IMR-90 (cell line): Measurements from ENCODE around the gene SGK1.

Source experiments
- CEBPB ChIP-seq: IDR thresholded peaks from 2 replicates; pipeline ENCODE4 v1.6.1; 2012; ENCODE audit warnings: low read depth, low read length, improper control_type of control experiment
- CHD1 ChIP-seq: IDR thresholded peaks from 2 replicates; pipeline ENCODE4 v1.6.1; 2012; ENCODE audit warnings: low read depth, low read length, improper control_type of control experiment
- FOS ChIP-seq: fragments of 150-350 bp; IDR thresholded peaks from 2 replicates; pipeline ENCODE4 v1.6.1; 2016; ENCODE audit warnings: low read depth, low read length
- MAFK ChIP-seq: IDR thresholded peaks from 2 replicates; pipeline ENCODE4 v1.6.1; 2012; ENCODE audit warnings: low read depth, low read length, improper control_type of control experiment
- MXI1 ChIP-seq: IDR thresholded peaks from 2 replicates; pipeline ENCODE4 v1.6.1; 2012; ENCODE audit warnings: low read depth, mild to moderate bottlenecking, low read length, moderate library complexity, borderline replicate concordance
- NFE2L2 ChIP-seq: fragments of 150-350 bp; IDR thresholded peaks from 2 replicates; pipeline ENCODE4 v1.6.1; 2016; ENCODE audit warnings: low read depth, mild to moderate bottlenecking, low read length
- POLR2A ChIP-seq: IDR thresholded peaks from 2 replicates; pipeline ENCODE4 v1.6.1; 2012; ENCODE audit warnings: mild to moderate bottlenecking, low read depth, low read length
- RAD21 ChIP-seq: IDR thresholded peaks from 2 replicates; pipeline ENCODE4 v1.6.1; 2012; ENCODE audit warnings: low read length, improper control_type of control experiment
- RCOR1 ChIP-seq: IDR thresholded peaks from 2 replicates; pipeline ENCODE4 v1.6.1; 2012; ENCODE audit warnings: mild to moderate bottlenecking, low read length, improper control_type of control experiment; ENCODE audit not compliant: insufficient replicate concordance
- RFX5 ChIP-seq: IDR thresholded peaks from 2 replicates; pipeline ENCODE4 v1.8.0; 2012; ENCODE audit warnings: low read depth, mild to moderate bottlenecking, low read length, moderate library complexity
- SMC3 ChIP-seq: fragments of 150-350 bp; IDR thresholded peaks from 2 replicates; pipeline ENCODE4 v1.6.1; 2016; ENCODE audit warnings: low read depth, mild to moderate bottlenecking, antibody characterized with exemption, low read length, moderate library complexity
- TF ChIP-seq, protein P1 (sequence below): conservative IDR thresholded peaks from 2 replicates; pipeline ENCODE4 v1.5.1; 2012; ENCODE audit warnings: mild to moderate bottlenecking, low read depth, low read length, improper control_type of control experiment
- TF ChIP-seq, protein P2 (sequence below): fragments of 150-350 bp; IDR thresholded peaks from 2 replicates; pipeline ENCODE4 v1.6.1; 2017; ENCODE audit warnings: mild to moderate bottlenecking, antibody characterized with exemption, low read length, low read depth
- TF ChIP-seq, protein P3 (sequence below): fragments of 150-350 bp; IDR thresholded peaks from 2 replicates; pipeline ENCODE4 v1.6.1; 2016; ENCODE audit warnings: low read depth, mild to moderate bottlenecking, low read length, moderate library complexity, borderline replicate concordance

DNA sequence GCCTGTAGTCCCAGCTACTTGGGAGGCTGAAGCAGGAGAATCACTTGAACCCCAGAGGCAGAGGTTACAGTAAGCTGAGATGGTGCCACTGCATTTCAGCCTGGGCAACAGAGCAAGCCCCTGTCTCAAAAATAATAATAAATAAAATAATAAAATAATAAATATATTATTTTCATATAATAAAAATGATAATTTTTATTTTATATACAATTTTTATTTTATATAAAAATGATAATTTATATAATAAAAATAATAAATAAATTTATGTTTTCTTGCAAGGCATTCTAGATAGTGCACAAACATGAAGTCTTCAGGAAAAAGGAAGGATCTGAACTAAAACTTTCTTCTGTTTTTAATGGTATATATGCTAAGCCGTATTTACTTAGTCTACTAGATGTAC lies 12.6 kb upstream of the SGK1 start:
- TF ChIP-seq, protein P1, sequence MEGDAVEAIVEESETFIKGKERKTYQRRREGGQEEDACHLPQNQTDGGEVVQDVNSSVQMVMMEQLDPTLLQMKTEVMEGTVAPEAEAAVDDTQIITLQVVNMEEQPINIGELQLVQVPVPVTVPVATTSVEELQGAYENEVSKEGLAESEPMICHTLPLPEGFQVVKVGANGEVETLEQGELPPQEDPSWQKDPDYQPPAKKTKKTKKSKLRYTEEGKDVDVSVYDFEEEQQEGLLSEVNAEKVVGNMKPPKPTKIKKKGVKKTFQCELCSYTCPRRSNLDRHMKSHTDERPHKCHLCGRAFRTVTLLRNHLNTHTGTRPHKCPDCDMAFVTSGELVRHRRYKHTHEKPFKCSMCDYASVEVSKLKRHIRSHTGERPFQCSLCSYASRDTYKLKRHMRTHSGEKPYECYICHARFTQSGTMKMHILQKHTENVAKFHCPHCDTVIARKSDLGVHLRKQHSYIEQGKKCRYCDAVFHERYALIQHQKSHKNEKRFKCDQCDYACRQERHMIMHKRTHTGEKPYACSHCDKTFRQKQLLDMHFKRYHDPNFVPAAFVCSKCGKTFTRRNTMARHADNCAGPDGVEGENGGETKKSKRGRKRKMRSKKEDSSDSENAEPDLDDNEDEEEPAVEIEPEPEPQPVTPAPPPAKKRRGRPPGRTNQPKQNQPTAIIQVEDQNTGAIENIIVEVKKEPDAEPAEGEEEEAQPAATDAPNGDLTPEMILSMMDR = no peak
- TF ChIP-seq, protein P2, sequence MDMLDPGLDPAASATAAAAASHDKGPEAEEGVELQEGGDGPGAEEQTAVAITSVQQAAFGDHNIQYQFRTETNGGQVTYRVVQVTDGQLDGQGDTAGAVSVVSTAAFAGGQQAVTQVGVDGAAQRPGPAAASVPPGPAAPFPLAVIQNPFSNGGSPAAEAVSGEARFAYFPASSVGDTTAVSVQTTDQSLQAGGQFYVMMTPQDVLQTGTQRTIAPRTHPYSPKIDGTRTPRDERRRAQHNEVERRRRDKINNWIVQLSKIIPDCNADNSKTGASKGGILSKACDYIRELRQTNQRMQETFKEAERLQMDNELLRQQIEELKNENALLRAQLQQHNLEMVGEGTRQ = no peak
- TF ChIP-seq POLR2A (no peak), CEBPB (no peak), CHD1 (no peak), SMC3 (no peak), MXI1 (no peak), RFX5 (no peak), RAD21 (no peak), RCOR1 (no peak), NFE2L2 (no peak), FOS (no peak), MAFK (no peak)
- TF ChIP-seq, protein P3, sequence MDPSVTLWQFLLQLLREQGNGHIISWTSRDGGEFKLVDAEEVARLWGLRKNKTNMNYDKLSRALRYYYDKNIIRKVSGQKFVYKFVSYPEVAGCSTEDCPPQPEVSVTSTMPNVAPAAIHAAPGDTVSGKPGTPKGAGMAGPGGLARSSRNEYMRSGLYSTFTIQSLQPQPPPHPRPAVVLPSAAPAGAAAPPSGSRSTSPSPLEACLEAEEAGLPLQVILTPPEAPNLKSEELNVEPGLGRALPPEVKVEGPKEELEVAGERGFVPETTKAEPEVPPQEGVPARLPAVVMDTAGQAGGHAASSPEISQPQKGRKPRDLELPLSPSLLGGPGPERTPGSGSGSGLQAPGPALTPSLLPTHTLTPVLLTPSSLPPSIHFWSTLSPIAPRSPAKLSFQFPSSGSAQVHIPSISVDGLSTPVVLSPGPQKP = no peak
